GM23338 (cell line): ENCODE data around the gene EVL.

Source experiments
- CREB1 ChIP-seq: fragments of 250-450 bp; sonication (Bioruptor Pico); IDR thresholded peaks from 2 replicates; pipeline ENCODE4 v1.5.0; 2020; ENCODE audit warnings: low read depth, mild to moderate bottlenecking, moderate library complexity
- CTCF ChIP-seq, 2 experiments: fragments of 200-600 bp in 1 of 2; sonication (generic) in 1 of 2; conservative IDR thresholded peaks; 2 replicates each; pipeline versions ENCODE4 v1.5.1 to v1.6.1; 2016 to 2017; ENCODE audit warnings: antibody characterized with exemption in 2 of 2, low read depth in 2 of 2, mild to moderate bottlenecking in 2 of 2, moderate library complexity in 1 of 2
- ETS1 ChIP-seq: IDR thresholded peaks from 2 replicates; pipeline ENCODE4 v1.6.1; 2016; ENCODE audit warnings: antibody characterized with exemption
- EZH2 ChIP-seq: fragments of 200-600 bp; sonication (generic); IDR thresholded peaks from one replicate; pipeline ENCODE4 v1.8.0; 2017; ENCODE audit warnings: antibody characterized with exemption, mild to moderate bottlenecking, low read depth; ENCODE audit not compliant: unreplicated experiment
- EZH2phosphoT487 ChIP-seq: fragments of 200-600 bp; sonication (generic); IDR thresholded peaks from one replicate; pipeline ENCODE4 v1.8.1; 2018; ENCODE audit warnings: antibody characterized with exemption; ENCODE audit not compliant: unreplicated experiment
- JUNB ChIP-seq: IDR thresholded peaks from one replicate; pipeline ENCODE4 v1.6.1; 2016; ENCODE audit warnings: antibody characterized with exemption; ENCODE audit not compliant: unreplicated experiment
- NANOG ChIP-seq: IDR thresholded peaks from 2 replicates; pipeline ENCODE4 v1.6.1; 2016; ENCODE audit warnings: antibody characterized with exemption, borderline replicate concordance
- POLR2AphosphoS5 ChIP-seq: IDR thresholded peaks from 2 replicates; pipeline ENCODE4 v1.6.1; 2016; ENCODE audit warnings: antibody characterized with exemption, low read depth
- REST ChIP-seq: IDR thresholded peaks from one replicate; pipeline ENCODE4 v1.6.1; 2018; ENCODE audit warnings: antibody characterized with exemption; ENCODE audit not compliant: unreplicated experiment
- STAT1 ChIP-seq: IDR thresholded peaks from one replicate; pipeline ENCODE4 v1.6.1; 2016; ENCODE audit warnings: antibody characterized with exemption; ENCODE audit not compliant: unreplicated experiment
- ZNF114 ChIP-seq: fragments of 250-450 bp; sonication (Bioruptor Pico); IDR thresholded peaks from 2 replicates; pipeline ENCODE4 v1.5.0; 2020; ENCODE audit warnings: mild to moderate bottlenecking, moderate library complexity
- ZNF331 ChIP-seq: fragments of 250-450 bp; sonication (Bioruptor Pico); IDR thresholded peaks from 2 replicates; pipeline ENCODE4 v1.5.0; 2020; ENCODE audit warnings: low read depth, mild to moderate bottlenecking, moderate library complexity
- ZNF462 ChIP-seq: fragments of 250-450 bp; sonication (Bioruptor Pico); IDR thresholded peaks from 2 replicates; pipeline ENCODE4 v1.5.0; 2020; ENCODE audit warnings: mild to moderate bottlenecking, moderate library complexity

GRCh38 chr14:100170880-100171279 lies 105.7 kb downstream of the EVL start:
- no peak for TF ChIP-seq CTCF (conservative IDR thresholded peaks at IDR 0.05; ENCODE audit: low read depth in 2 of 2)
- TF ChIP-seq POLR2AphosphoS5: no peak
- no peak for TF ChIP-seq CREB1 (CRISPR knock-in tag)
- TF ChIP-seq EZH2: no peak
- TF ChIP-seq REST: no peak
- no peak for TF ChIP-seq EZH2phosphoT487
- TF ChIP-seq ETS1: no peak
- no peak for TF ChIP-seq STAT1
- no peak for TF ChIP-seq ZNF114
- TF ChIP-seq NANOG: no peak
- no peak for TF ChIP-seq ZNF462 (CRISPR knock-in tag)
- no peak for TF ChIP-seq JUNB
- TF ChIP-seq ZNF331 (CRISPR knock-in tag): no peak
